ENCODE measurements around the gene TDRD7.

DNA sequence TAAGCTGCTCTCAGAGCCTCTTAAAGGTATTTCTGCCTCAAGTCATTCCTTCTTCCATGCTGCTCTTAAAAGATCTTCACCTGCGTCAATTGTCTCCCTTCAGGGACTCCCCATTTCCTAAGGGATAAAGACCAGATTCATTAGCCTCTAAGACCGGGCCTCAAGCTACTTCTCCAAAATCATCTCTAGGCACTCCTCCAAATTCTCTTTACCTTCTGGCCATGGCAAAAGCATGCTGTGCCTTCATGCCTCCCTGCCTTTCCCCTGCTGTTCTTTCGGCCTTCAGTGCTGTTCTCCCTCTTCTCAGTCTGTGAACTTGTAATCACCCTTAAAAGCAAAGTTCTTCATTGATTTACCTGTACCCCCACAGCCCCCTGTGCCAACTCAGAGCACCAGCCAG is 93.9 kb downstream of the TDRD7 start:
- TF ChIP-seq SRF (CRISPR knock-in tag; IDR thresholded peaks at IDR 0.05) (no peak), POLR2AphosphoS5 (IDR thresholded peaks at IDR 0.05; ENCODE audit: control insufficient read depth, insufficient read depth, low read depth, low read length) (no peak), CEBPB (tag; IDR thresholded peaks at IDR 0.05) (no peak), HDAC1 (IDR thresholded peaks at IDR 0.05) (no peak), POLR2A (conservative IDR thresholded peaks at IDR 0.05) (no peak), EP300 (IDR thresholded peaks at IDR 0.05; ENCODE audit: low read length) (no peak), RAD21 (CRISPR knock-in tag; conservative IDR thresholded peaks at IDR 0.05 in 1 of 2, IDR thresholded peaks at IDR 0.05 in 1 of 2) (no peak), NR2C1 (IDR thresholded peaks at IDR 0.05) (no peak), NR2C1 (tag; IDR thresholded peaks at IDR 0.05) (no peak), ARNT (IDR thresholded peaks at IDR 0.05) (no peak), BRF1 (IDR thresholded peaks at IDR 0.05; ENCODE audit: borderline replicate concordance, extremely low read depth, insufficient read length) (no peak)
- TF ChIP-seq, protein P1, sequence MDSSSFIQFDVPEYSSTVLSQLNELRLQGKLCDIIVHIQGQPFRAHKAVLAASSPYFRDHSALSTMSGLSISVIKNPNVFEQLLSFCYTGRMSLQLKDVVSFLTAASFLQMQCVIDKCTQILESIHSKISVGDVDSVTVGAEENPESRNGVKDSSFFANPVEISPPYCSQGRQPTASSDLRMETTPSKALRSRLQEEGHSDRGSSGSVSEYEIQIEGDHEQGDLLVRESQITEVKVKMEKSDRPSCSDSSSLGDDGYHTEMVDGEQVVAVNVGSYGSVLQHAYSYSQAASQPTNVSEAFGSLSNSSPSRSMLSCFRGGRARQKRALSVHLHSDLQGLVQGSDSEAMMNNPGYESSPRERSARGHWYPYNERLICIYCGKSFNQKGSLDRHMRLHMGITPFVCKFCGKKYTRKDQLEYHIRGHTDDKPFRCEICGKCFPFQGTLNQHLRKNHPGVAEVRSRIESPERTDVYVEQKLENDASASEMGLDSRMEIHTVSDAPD (CRISPR knock-in tag; IDR thresholded peaks at IDR 0.05): no peak
- TF ChIP-seq, protein P2, sequence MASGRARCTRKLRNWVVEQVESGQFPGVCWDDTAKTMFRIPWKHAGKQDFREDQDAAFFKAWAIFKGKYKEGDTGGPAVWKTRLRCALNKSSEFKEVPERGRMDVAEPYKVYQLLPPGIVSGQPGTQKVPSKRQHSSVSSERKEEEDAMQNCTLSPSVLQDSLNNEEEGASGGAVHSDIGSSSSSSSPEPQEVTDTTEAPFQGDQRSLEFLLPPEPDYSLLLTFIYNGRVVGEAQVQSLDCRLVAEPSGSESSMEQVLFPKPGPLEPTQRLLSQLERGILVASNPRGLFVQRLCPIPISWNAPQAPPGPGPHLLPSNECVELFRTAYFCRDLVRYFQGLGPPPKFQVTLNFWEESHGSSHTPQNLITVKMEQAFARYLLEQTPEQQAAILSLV (tag; IDR thresholded peaks at IDR 0.05): no peak

Measured in K562 (cell line).